ENCODE measurements around the gene TPK1.
A peak's percentile ranks its signal among the peaks of the same experiment; 100 is the strongest.

TPK1 gene

DNA sequence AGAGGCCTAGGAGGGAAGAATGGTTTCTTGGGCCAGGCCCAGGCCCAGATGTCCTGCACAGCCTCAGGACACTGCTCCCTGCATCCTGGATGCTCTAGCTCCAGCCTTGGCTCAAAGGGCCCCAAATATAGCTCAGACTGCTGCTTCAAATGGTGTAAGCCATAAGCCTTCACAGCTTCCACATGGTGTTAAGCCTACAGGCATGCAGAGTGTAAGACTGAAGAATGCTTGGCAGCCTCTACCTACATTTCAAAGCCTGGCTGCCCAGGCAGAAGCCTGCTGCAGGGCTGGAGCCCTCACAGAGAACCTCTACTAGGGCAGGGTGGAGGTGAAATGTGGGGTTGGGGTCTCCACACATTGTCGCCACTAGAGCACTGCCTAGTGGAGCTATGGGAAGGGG is 118.1 kb downstream of the TPK1 start:
- no peak for DNase-seq

DNA sequence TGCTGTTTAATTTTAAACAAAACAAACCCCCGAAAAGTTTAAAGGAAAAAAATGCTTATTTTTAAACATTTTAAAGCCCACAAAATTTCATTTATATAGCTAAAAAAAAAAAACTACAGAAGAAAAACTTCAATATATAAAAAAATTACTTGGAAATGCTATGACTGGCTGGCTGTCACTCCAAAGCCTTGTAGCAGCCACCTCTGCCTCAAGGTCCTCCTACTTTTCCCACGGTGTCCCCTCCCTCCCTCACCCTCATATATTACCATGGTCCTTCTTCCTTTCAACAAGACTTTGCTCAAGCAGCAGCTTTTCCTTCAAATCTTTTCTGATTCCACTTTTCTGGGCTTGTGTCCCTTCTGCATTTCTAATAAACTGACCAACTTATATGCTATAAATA is 122.0 kb downstream of the TPK1 start:
- no peak for DNase-seq

DNA sequence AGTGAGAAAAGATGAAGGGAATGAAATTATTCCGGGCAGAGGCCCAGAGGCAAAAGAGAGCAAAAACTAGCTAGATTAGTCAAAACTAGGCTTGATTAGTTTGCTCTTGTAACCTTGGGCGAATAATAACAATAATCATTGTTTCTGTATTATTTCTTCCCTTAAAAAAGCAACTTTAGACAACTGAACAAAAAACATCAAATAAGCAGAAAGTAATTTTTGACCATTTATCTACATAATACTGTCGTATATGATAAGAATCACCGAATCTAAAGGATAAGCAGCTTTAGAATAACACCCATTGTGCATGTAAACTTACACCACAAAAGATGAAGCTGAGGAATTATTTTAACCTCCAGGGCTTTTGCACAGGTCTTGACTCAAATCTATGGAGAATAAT is 125.1 kb downstream of the TPK1 start:
- no peak for DNase-seq

DNA sequence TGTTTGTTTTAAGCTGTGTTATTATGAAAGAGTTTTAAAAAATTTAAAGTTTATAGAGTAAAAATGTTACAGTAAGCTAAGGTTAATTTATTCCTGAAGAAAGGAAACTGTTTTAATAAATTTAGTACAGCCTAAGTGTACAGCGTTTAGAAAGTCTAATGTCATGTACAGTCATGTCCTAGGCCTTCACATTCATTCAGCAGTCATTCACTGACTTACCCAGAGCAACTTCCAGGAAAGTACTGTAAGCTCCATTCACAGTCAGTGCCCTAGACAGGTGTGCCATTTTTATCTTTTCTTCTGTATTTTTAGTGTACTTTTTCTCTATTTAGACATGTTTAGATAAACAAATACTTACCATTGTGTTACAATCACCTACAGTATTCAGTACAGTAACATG is 126.8 kb downstream of the TPK1 start:
- DNase-seq: no peak

DNA sequence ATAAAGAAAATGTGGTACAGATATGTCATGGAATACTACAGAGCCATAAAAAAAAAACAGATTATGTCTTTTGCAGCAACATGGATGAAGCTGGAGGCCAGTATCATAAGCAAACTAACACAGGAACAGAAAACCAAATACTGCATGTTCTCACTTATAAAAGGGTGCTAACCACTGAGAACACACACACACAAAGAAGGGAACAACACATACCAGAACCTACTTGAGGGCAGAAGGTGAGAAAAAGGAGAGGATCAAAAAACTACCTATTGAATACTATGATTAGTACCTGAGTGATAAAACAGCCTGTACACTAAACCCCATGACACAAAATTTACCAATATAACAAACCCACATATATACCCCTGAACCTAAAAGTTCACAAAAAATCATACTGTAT is 144.6 kb downstream of the TPK1 start:
- no peak for DNase-seq

DNA sequence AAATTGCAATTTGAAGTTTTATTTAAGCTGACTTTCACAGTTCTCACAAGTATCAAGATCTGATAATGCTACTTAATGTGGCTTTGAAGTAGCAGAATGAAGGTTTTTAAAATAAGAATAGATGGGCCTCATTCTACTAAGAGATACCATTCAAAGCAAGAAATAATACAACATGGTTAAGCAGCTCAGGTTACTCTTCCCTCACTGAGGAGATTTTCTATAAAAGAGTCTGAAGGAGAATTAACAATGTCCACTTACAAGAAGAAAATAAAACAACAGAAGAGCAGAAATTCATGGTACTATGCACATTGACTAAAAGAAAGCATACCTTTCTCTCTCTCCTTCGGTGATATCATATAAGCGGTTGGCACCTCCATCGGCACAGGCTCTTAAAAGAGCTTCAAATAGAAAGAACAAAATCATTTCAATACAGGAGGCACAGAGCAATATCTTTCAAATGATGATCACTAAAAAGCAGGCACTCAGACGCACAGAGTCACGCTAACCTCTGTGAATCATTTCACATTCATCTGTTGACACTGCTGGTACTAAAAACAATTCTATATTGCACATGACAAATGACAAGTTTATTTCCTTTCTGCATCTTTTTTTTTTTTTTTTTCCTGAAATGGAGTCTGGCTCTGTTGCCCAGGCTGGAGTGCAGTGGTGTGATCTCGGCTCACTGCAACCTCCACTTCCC is 153.1 kb downstream of the TPK1 start:
- no peak for DNase-seq

DNA sequence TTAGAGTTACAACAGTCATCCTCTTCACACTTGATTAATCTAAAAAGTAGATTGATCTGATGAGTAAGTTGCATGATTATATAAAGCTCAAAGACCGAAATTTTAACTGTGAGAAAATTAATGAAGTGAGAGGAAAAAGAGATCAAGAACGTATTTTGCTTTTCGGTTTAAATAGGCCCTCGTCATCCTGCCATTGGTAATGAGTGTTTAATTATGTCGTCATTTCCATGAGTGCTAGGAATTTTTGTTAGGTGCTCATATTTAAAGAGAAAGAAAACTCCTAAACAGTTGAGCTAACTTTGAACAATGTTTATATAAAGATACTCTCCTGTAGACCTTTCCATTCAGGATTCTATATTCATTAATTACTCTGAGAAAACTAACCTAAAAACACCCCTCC is 159.4 kb downstream of the TPK1 start:
- no peak for DNase-seq

DNA sequence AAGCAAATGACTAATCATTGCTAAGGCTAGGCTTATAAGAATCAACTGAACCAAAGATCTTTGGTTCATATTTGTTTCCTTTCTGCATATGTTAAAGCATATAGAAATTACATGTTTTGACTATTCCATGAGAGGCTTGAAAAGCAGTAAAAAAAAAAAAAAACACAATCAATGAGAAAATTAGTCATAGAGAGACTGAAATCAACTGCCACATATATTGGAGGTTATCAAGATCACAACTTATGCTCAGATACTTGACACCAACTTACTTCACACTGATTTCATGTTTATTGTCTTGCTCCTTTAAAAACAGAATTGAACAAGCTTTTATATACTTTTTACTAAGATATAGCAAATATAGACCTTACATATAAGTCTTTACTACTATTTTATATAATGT is 161.3 kb downstream of the TPK1 start:
- no peak for DNase-seq

DNA sequence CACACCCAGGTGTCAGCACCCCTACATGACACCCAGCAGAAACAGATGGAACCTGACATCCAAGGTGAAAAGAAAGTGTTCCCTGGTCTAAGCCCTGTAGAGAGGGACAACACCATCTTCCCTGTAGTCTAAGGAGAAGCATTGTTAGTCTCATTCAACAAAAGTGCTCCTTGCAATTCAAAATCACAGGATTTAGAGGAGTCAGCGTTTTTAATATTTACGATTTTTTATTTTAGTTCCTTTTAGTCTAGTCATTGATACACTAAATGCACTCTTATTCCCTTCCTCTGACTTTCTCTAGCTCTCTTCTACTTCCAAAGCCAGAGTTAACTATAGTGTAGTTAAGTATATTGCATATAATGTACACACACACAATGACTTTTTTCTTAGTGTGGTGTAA is 163.0 kb downstream of the TPK1 start:
- DNase-seq: no peak

DNA sequence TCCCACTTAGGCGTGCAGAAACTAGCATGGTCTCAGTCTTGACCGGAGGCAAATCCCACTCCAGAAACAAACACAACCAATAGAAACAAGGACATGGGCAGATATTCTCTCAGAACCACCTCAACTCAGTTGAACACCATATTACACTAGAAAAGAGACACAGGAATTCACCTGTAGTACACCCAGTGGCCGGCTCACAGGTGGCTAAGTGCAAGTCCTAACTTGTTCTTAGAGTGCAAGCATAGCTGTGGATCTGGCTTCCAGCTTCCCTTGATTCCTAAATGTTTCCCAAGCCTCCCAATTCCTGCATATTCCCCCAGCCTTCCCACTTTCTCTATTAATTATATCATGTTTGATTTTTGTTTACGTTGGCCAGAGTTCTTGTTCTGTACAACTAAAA is 164.4 kb downstream of the TPK1 start:
- DNase-seq: no peak

DNA sequence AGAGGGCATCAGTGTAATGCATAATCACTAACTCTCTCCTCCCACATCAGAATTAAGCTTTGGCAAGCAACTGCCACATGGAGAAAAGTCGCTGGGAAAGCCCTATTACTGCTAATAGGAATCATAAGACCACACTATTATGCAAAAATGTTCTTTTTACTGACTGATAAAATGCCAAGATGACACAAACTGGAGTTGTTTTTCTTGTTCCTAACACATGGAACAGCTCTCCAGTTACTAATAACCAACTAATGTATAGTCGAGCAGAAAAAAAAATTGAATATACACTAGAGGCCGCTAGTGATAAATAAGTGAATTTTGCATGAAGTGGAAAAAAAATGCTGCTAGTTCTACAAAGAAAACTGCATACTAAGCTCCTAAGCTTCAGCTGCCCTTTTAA is 165.6 kb downstream of the TPK1 start:
- DNase-seq: peak; percentile 6

DNA sequence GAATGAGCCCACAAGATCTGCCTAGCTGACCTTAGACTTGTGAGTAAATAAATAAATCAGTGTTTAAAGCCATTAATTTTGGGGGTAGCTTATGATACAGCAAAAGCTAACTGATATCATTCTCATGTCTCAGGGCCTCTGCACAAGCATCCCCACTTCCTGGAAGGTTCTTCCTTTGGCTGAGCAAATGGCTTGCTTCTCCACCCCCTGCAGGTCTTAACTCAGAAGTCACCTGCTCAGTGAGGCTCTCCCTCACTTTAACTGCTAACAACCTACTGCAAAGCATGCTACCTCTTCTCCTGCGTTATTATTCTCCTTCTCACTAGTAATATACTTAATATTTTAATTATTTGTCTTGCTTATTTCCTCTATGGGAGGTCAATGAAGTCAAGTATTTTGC is 167.3 kb downstream of the TPK1 start:
- no peak for DNase-seq

DNA sequence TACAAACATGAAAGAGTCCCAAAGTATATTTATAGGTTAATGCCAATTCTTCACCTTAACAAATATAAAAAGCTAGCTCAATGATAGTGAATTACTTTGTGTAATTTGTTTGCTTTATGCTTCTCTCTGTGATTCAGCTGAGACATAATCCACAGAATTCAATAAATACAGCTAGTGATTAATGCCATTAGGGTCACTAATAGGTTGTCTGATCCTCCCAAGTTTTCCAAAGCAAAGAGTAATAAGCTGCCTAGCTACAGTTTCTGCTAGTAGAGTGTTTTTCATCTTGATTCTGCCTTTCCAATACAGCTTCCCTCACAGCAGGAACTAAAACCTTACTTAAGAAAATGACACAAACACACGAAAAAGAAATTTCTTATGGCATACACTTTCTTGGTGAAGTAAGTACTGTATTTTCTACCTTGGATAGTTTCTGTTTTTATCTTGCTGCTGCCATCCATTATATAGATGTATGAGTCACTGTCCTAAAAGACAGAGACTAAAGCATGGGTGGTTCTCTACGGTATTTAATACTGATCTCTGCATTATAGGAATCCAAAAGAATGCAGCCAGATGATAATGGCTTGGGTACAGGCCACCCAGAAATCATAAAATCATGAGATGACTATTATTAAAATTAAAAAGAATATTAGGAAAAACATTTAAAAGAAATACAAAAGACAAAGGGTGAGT is 170.0 kb downstream of the TPK1 start:
- DNase-seq: no peak

DNA sequence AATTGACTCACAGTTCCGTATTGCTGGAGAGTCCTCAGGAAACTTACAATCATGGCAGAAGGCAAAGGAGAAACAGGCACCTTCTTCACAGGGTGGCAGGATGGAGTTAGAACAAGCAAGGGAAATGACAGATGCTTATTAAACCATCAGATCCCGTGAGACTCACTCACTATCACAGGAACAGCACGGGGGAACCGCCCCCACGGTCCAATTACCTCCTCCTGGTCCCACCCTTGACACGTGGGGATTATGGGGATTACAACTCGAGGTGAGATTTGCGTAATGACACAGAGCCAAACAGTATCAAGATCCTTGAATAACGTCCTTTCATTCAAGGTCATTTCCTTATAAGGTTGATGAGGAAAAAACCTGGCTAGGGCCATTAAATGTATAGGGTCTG is 176.6 kb downstream of the TPK1 start:
- DNase-seq: no peak

DNA sequence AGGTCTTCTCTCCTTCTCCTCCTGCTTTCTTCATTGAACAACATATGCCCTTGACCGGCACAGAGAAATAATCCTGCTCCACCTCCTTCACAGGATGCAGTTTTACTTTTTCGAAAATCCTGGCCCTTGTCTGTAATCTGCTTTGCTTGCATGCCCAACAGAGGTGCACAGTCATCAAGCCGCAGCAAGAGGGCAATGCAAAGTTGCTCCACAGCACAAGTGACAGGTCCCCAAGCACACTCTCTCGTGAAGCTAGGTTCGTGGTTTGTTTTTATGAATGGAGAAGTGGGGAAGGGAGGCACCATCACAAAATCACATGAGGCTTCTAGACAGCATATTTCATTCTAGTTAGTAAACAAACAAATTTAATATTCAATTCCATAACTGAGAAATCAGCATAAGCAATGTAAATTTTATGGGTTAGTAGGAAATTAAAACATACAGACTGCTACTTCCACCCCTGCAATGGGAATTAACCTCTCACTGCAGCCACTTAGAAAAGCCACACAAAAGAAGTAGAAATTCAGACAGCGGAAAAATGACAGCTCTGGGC is 178.8 kb downstream of the TPK1 start:
- DNase-seq: no peak

DNA sequence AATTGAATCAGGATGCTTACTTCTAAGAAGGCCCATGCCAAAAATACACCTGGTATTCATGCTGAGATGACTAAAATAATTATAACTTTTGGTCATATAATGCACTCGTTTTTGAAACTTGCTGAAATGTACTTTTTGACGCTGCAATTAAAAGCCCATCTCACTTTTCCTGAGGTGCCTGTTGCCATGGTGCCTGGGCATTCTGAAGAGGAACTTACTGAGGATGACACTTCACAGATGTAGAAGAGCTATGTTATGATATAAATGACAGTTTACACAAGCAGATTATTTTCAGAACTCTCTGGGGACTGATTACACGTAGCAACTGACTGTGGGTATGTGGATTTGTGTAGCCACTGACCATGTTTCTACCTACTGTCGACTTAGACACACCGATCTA is 182.4 kb downstream of the TPK1 start:
- DNase-seq: no peak

DNA sequence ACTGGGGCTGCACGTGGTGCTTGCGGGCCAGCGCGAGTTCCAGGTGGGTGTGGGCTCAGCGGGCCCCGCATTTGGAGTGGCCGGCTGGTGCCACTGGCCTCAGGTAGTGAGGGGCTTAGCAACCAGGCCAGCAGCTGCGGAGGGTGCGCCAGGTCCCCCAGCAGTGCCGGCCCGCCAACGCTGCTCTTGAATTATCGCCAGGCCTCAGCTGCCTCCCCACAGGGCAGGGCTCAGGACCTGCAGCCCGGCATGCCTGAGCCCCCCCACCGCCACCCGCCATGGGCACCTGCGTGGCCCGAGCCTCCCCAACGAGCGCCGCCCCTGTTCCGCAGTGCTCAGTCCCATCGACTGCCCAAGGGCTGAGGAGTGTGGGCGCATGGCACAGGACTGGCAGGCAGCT is 185.4 kb downstream of the TPK1 start:
- no peak for DNase-seq

DNA sequence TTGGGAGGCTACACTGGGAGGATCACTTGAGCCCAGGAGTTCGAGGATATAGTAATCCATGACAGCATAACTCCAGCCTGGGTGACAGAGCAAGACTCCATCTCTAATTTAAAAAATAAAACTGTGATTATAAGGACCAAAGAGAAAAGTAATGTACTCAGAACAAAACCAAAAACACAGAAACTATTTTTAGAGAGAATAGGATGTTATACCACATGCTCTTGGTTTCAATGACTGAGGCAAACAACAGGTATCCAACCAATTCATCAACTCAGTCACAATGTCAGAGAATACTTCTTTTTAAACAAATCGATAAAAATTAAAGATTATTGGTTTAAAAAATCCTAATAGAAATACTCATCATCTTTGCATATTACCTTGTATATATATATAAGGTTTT is 186.7 kb downstream of the TPK1 start:
- no peak for DNase-seq

DNA sequence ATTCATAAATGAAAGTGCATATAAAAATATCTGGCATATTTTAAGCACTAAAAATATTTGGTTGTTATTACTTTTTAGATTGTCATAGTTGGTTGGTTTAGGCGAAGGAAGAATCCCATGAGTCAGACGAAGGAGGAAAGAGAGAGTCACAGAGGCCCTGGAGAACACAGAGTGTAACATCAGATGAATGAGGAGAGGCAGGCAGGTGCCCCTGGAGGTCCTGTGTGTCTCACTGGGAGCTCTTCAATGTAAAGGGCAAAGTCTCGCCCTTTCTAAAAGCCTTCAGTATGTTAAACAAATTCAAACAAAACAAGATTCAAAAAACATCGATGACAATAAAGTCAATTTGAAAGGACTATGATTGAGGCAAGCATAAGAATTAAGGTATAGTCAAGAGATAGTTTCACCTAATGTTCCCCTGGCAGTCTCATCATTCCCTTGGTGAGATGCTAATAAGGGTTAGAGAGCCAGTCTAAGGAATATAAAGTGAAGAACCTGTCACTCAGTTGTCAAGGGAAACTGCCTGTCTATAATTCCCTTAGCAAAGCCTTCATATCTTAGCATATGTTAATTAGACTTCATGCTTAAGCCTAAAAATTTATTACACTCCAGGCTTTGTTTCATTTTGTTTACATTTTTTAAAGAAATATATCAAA is 194.3 kb downstream of the TPK1 start:
- DNase-seq: peak; percentile 9

DNA sequence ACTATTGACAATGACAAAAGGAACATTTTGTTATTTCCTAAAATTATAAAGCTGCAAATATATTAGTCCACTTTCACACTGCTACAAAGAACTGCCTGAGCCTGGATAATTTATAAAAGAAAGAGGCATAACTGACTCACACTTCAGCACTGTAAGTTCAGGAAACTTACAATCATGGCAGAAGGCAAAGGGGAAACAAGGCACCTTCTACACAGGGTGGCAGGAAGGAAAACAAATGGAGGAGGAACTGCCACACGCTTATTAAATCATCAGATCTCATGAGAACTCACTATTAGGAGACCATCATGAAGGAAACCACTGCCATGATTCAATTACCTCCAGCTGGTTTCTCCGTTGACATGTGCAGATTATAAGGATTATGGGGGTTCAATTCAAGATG is 203.1 kb downstream of the TPK1 start:
- DNase-seq: no peak

DNA sequence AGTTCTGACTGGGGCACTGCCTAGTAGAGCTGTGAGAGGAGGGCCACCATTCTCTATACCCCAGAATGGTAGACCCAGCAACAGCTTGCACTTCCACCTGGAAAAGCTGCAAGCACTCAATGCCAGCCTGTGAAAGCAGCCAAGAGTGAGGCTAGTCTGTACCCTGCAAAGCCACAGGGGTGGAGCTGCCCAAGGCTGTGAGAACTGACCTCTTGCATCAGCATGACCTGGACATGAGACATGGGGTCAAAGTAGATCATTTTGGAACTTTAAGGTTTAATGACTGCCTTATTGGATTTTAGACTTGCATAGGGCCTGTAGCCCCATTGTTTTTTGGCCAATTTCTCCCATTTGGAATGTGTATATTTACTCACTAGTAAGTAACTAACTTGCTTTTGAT is 206.3 kb downstream of the TPK1 start:
- DNase-seq: no peak

DNA sequence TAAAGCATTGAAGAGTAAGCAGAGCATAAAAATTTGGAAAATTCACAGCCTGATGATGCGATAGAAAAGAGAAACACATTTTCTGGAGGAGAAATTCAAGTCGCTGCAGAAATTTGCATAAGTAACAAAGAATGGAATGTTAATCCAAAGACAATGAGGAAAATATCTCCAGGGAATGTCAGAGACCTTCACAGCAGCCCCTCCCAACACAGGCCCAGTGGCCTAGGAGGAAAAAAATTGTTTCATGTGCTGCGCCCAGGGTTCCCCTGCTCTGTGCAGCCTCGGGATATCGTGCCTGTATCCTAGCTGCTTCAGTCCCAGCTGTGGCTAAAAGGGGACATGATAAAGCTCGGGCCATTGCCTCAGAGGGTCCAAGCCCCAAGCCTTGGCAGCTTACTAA is 206.8 kb downstream of the TPK1 start:
- no peak for DNase-seq

DNA sequence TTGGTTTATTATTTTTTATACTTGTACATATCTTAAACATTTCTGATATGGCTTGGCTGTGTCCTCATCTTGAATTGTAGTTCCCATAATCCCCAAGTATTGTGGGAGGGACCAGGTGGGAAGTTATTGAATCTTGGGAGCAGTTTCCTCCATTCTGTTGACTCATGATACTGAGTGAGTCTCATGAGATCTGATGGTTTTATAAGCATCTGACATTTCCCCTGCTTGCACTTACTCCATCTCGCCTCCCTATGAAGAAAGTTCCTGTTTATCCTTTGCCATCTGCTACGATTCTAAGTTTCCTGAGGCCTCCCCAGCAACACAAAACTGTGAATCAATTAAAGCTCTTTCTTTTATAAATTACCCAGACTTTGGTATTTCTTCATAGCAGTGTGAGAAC is 207.7 kb downstream of the TPK1 start:
- DNase-seq: no peak

DNA sequence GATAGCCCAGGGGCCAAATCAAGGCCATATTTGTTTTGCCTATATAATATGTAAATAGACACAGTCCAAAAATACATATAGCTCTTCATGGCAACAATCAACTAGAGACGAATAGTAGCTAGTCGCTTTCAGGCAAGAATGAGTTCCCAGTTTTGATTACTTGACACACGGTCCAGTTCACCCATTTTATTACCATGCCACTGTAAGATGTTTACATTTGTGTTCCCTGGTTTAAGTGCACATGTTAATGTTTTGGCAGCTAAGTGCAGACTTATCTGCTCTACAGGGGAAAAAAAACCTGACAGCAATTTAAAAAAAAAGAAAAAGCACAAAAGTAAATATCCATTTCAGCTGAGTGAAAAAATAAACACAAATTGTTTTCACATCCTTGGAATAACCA is 213.1 kb downstream of the TPK1 start:
- DNase-seq: no peak

All from kidney glomerular epithelial cell (primary cell).